Measurements from ENCODE around the gene ZNF524.
A peak's percentile ranks its signal among the peaks of the same experiment; 100 is the strongest.

ZNF524 gene

GRCh38 chr19:55641426-55642152, 41.5 kb downstream of the ZNF524 start:
- no peak for TF ChIP-seq EZH2 (IDR thresholded peaks at IDR 0.05; ENCODE audit: borderline replicate concordance, low read depth, low read length, severe bottlenecking)
- TF ChIP-seq CTCF (IDR thresholded peaks at IDR 0.05; ENCODE audit: borderline replicate concordance, extremely low read depth, low read length, poor library complexity, severe bottlenecking), result no peak
- Histone ChIP-seq H3K27ac (ENCODE audit: low read length) (peak overlapping the region; percentile 89), H3K27me3 (ENCODE audit: insufficient read depth, low read length, poor library complexity) (no peaks in the 10 kb centered on the region), H3K4me2 (ENCODE audit: insufficient read depth, low read length) (peak overlapping the region; percentile 85), H2AFZ (ENCODE audit: low read depth, low read length) (peak overlapping the region; percentile 68), H3K9ac (ENCODE audit: low read depth, low read length) (peak overlapping the region; percentile 92), H3K79me2 (ENCODE audit: insufficient read depth, low read length) (peaks cover 79% of the 10 kb centered on the region), H3K4me3 (ENCODE audit: low read depth in 1 of 2, low read length in 2 of 2) (peak overlapping the region; percentile 98 to 99), H4K20me1 (ENCODE audit: insufficient read depth, low read length) (peaks cover 17% of the 10 kb centered on the region; the same call in 1 of the 2 replicates), H3K36me3 (ENCODE audit: insufficient read depth, low read length) (peaks cover 18% of the 10 kb centered on the region), H3K4me1 (ENCODE audit: insufficient read depth, low read length) (peaks cover 71% of the 10 kb centered on the region), H3K9me3 (ENCODE audit: insufficient read depth, low read length, severe bottlenecking) (no peaks in the 10 kb centered on the region)
- ATAC-seq (ENCODE audit: insufficient read depth, low read depth), result no peak; the same call in 1 of the 3 replicates
- DNase-seq, result peak; percentile 31

GRCh38 chr19:55642153-55643002, 42.3 kb downstream of the ZNF524 start:
- ATAC-seq (ENCODE audit: insufficient read depth, low read depth), result peak; percentile 22
- peak overlapping the region; percentile 89 for H3K27ac ChIP-seq (ENCODE audit: low read length)
- no peaks in the 10 kb centered on the region for H3K9me3 ChIP-seq (ENCODE audit: insufficient read depth, low read length, severe bottlenecking)
- DNase-seq, result peak; percentile 46
- peak overlapping the region; percentile 63 for H2AFZ ChIP-seq (ENCODE audit: low read depth, low read length)
- H3K36me3 ChIP-seq (ENCODE audit: insufficient read depth, low read length), result peaks cover 18% of the 10 kb centered on the region
- H3K9ac ChIP-seq (ENCODE audit: low read depth, low read length), result peak overlapping the region; percentile 92
- peaks cover 17% of the 10 kb centered on the region; the same call in 1 of the 2 replicates for H4K20me1 ChIP-seq (ENCODE audit: insufficient read depth, low read length)
- H3K4me2 ChIP-seq (ENCODE audit: insufficient read depth, low read length), result peak overlapping the region; percentile 85
- TF ChIP-seq EZH2 (IDR thresholded peaks at IDR 0.05; ENCODE audit: borderline replicate concordance, low read depth, low read length, severe bottlenecking) (no peak), CTCF (IDR thresholded peaks at IDR 0.05; ENCODE audit: borderline replicate concordance, extremely low read depth, low read length, poor library complexity, severe bottlenecking) (no peak)
- H3K4me1 ChIP-seq (ENCODE audit: insufficient read depth, low read length), result peaks cover 72% of the 10 kb centered on the region
- H3K79me2 ChIP-seq (ENCODE audit: insufficient read depth, low read length), result peaks cover 73% of the 10 kb centered on the region
- no peaks in the 10 kb centered on the region for H3K27me3 ChIP-seq (ENCODE audit: insufficient read depth, low read length, poor library complexity)
- H3K4me3 ChIP-seq (ENCODE audit: low read depth in 1 of 2, low read length in 2 of 2), result peak overlapping the region; percentile 98 to 99; a peak in 3 of 4 replicates

- TF ChIP-seq EZH2 (IDR thresholded peaks at IDR 0.05; ENCODE audit: borderline replicate concordance, low read depth, low read length, severe bottlenecking) (no peak), CTCF (IDR thresholded peaks at IDR 0.05; ENCODE audit: borderline replicate concordance, extremely low read depth, low read length, poor library complexity, severe bottlenecking) (no peak)
- Histone ChIP-seq H3K4me3 (ENCODE audit: low read depth in 1 of 2, low read length in 2 of 2) (peak within 1 kb of the TSS; percentile 98 to 99), H3K4me2 (ENCODE audit: insufficient read depth, low read length) (peak within 1 kb of the TSS; percentile 85), H2AFZ (ENCODE audit: low read depth, low read length) (peak within 1 kb of the TSS; percentile 63), H3K27me3 (ENCODE audit: insufficient read depth, low read length, poor library complexity) (no peaks in the 10 kb centered on the region), H3K36me3 (ENCODE audit: insufficient read depth, low read length) (peaks cover 16% of the 10 kb centered on the region), H3K9me3 (ENCODE audit: insufficient read depth, low read length, severe bottlenecking) (no peaks in the 10 kb centered on the region), H3K27ac (ENCODE audit: low read length) (peak within 1 kb of the TSS; percentile 73), H4K20me1 (ENCODE audit: insufficient read depth, low read length) (peaks cover 17% of the 10 kb centered on the region; the same call in 1 of the 2 replicates), H3K4me1 (ENCODE audit: insufficient read depth, low read length) (peaks cover 69% of the 10 kb centered on the region), H3K79me2 (ENCODE audit: insufficient read depth, low read length) (peaks cover 71% of the 10 kb centered on the region), H3K9ac (ENCODE audit: low read depth, low read length) (peak within 1 kb of the TSS; percentile 92)
- DNase-seq (peak; percentile 83), ATAC-seq (ENCODE audit: insufficient read depth, low read depth) (peak; percentile 59)
Observed at GRCh38 chr19:55643003-55643886, 43.2 kb downstream of the ZNF524 start, which contains the start of gene ZNF581. Gene ZNF581 (plus strand): TSS chr19:55643649. CDS start chr19:55644572, 923 bp downstream.

Measured in DND-41 (cell line).